Aorta (tissue), 5 donors: ENCODE data around the gene MYEF2. TPM values are rescaled to one million over a fixed set of nuclear protein-coding genes. Genes with fewer than 3 reads are reported as not detected.

Source experiments
- ATAC-seq: fragments of 200-7000 bp; cut with Tn5 transposase; one replicate; pipeline ENCODE4 v1.9.1; 2022; ENCODE audit warnings: moderate library complexity; ENCODE audit not compliant: low FRiP score
- DNase-seq, 2 donors: peaks; one replicate each; pipeline ENCODE4 v3.0.0-alpha.2; 2020
- H3K27ac ChIP-seq, 2 donors: one replicate each; pipeline ENCODE4 v1.5.1; 2013; ENCODE audit warnings: low read length in 2 of 2, mild to moderate bottlenecking in 2 of 2, moderate library complexity in 2 of 2, control low read depth in 1 of 2, inconsistent platforms in 1 of 2, low read depth in 1 of 2
- H3K27me3 ChIP-seq, 2 donors: one replicate each; pipeline ENCODE4 v1.6.1; 2013; ENCODE audit warnings: control low read depth in 1 of 2, low read length in 1 of 2, mild to moderate bottlenecking in 1 of 2, moderate library complexity in 1 of 2; ENCODE audit not compliant: insufficient read depth in 2 of 2, control insufficient read depth in 1 of 2
- H3K36me3 ChIP-seq, 2 donors: one replicate each; pipeline ENCODE4 v1.6.1; 2013; ENCODE audit warnings: control low read depth in 1 of 2, low read length in 1 of 2, mild to moderate bottlenecking in 1 of 2; ENCODE audit not compliant: insufficient read depth in 2 of 2, control insufficient read depth in 1 of 2
- H3K4me1 ChIP-seq, 2 donors: one replicate each; pipeline ENCODE4 v1.6.1; 2013; ENCODE audit warnings: low read length in 2 of 2, control low read depth in 1 of 2, mild to moderate bottlenecking in 1 of 2, moderate library complexity in 1 of 2; ENCODE audit not compliant: insufficient read depth in 2 of 2, control insufficient read depth in 1 of 2
- H3K4me3 ChIP-seq, 2 donors: one replicate each; pipeline ENCODE4 v1.5.1; 2013; ENCODE audit warnings: low read length in 2 of 2, control low read depth in 1 of 2, mild to moderate bottlenecking in 1 of 2
- H3K9me3 ChIP-seq: one replicate; pipeline ENCODE4 v1.6.1; 2013; ENCODE audit warnings: mild to moderate bottlenecking, low read length; ENCODE audit not compliant: control insufficient read depth
- WGBS, 2 donors: extraction: QIAGEN DNeasy Blood & Tissue Kit; methylation state at CpG; one replicate each; pipeline ENCODE4 v1.1.7; 2013; 5-methylcytosine and 5-hydroxymethylcytosine counted together
- intact Hi-C, 2 donors: fragments of 100-400 bp; cut with DNase I; formaldehyde crosslinking; loops; one replicate each; pipeline versions ENCODE4 v1.14.2 to v1.15.0; 2022
- polyA plus RNA-seq, 2 donors: library from polyadenylated mRNA; stranded (reverse); fragments of 200-250 nt; gene quantifications; one replicate each; pipeline ENCODE4 v1.2.3, GENCODE V29; 2013
- total RNA-seq, 2 donors: library from RNA; stranded (reverse); fragmentation: NEBNext Ultra II Directional; extraction: Animal tissue kit (Norgen Biotek cat#: 25700); gene quantifications; one replicate each; pipeline ENCODE4 v1.2.1, GENCODE V29; 2021
- donor health status: healthy with polysubstance abuse.
- donor health status: Bipolar disorder and iron deficiency.
- donor health status: DM: no; HTN: no; CAD: no.
- donor health status: DM: no; HTN: no; CAD: no.
- donor health status: DM: yes; HTN: yes; CAD: no.

Gene MYEF2
- total and polyA plus RNA-seq, 4 donors = 16.7 to 105 (median 74.0) TPM

GRCh38 chr15:48105936-48106335 lies 72.2 kb downstream of the MYEF2 start:
- Histone ChIP-seq H3K27me3 (peaks cover 0 to 1% of the 10 kb centered on the region in 2 donors), H3K27ac (no peak overlapping the region), H3K36me3 (no peaks in the 10 kb centered on the region), H3K4me3 (no peak overlapping the region), H3K9me3 (peaks cover 2% of the 10 kb centered on the region), H3K4me1 (peaks cover 0 to 5% of the 10 kb centered on the region in 2 donors)
- intact Hi-C loops = no loop called here
- ATAC-seq = no peak
- no peak for DNase-seq
- WGBS, 2 donors = 76 to 81% methylated on average over 2 of the region's 2 CpGs

GRCh38 chr15:48103647-48104046 lies 74.4 kb downstream of the MYEF2 start:
- ATAC-seq (no peak), DNase-seq (no peak)
- no peak overlapping the region for H3K4me3 ChIP-seq

GRCh38 chr15:48102167-48102566 lies 75.9 kb downstream of the MYEF2 start:
- H3K27ac ChIP-seq = no peak overlapping the region
- H3K36me3 ChIP-seq = no peaks in the 10 kb centered on the region
- no peak overlapping the region for H3K4me3 ChIP-seq
- intact Hi-C loops = no loop called here
- WGBS, 2 donors = 82 to 86% methylated on average over 6 of the region's 6 CpGs
- no peak for DNase-seq
- H3K4me1 ChIP-seq = no peaks in the 10 kb centered on the region
- ATAC-seq = no peak
- H3K27me3 ChIP-seq = peaks cover 0 to 1% of the 10 kb centered on the region in 2 donors
- H3K9me3 ChIP-seq = peaks cover 2% of the 10 kb centered on the region

More at GRCh38 chr15:48103647-48104046, 74.4 kb downstream of the MYEF2 start:
- Histone ChIP-seq H3K36me3 (no peaks in the 10 kb centered on the region), H3K27me3 (peaks cover 0 to 1% of the 10 kb centered on the region in 2 donors), H3K27ac (no peak overlapping the region), H3K4me1 (no peaks in the 10 kb centered on the region), H3K9me3 (peaks cover 2% of the 10 kb centered on the region)
- WGBS, 2 donors = 92% methylated on average over 5 of the region's 5 CpGs
- intact Hi-C loops = no loop called here

- intact Hi-C loops = no loop called here
- Histone ChIP-seq H3K4me3 (no peak overlapping the region), H3K27me3 (peaks cover 0 to 1% of the 10 kb centered on the region in 2 donors), H3K36me3 (no peaks in the 10 kb centered on the region), H3K9me3 (peaks cover 2% of the 10 kb centered on the region), H3K27ac (no peak overlapping the region), H3K4me1 (no peaks in the 10 kb centered on the region)
- no peak for ATAC-seq
- DNase-seq = no peak
- WGBS, 2 donors = 74 to 81% methylated on average over 6 of the region's 6 CpGs
These were observed 76.6 kb downstream of the MYEF2 start for GRCh38 chr15:48101376-48101961.

- DNase-seq = no peak
- Histone ChIP-seq H3K4me1 (no peaks in the 10 kb centered on the region), H3K9me3 (no peaks in the 10 kb centered on the region), H3K4me3 (no peak overlapping the region), H3K27ac (no peak overlapping the region), H3K36me3 (peaks cover 0 to 2% of the 10 kb centered on the region in 2 donors), H3K27me3 (no peaks in the 10 kb centered on the region)
- intact Hi-C loops = no loop called here
- WGBS, 2 donors = 87% methylated on average over 2 of the region's 2 CpGs
- no peak for ATAC-seq
These were observed 80.8 kb downstream of the MYEF2 start for GRCh38 chr15:48097264-48097663.

GRCh38 chr15:48096813-48097212 lies 81.3 kb downstream of the MYEF2 start:
- Histone ChIP-seq H3K9me3 (no peaks in the 10 kb centered on the region), H3K4me3 (no peak overlapping the region), H3K36me3 (peaks cover 0 to 2% of the 10 kb centered on the region in 2 donors), H3K27ac (no peak overlapping the region), H3K4me1 (no peaks in the 10 kb centered on the region), H3K27me3 (no peaks in the 10 kb centered on the region)
- no peak for ATAC-seq
- no peak for DNase-seq
- intact Hi-C loops = no loop called here
- WGBS, 2 donors = 87 to 89% methylated on average over 2 of the region's 2 CpGs

GRCh38 chr15:48096355-48096786 lies 81.7 kb downstream of the MYEF2 start:
- Histone ChIP-seq H3K36me3 (peaks cover 0 to 2% of the 10 kb centered on the region in 2 donors), H3K27ac (no peak overlapping the region), H3K27me3 (no peaks in the 10 kb centered on the region), H3K4me3 (no peak overlapping the region), H3K4me1 (no peaks in the 10 kb centered on the region), H3K9me3 (no peaks in the 10 kb centered on the region)
- no peak for ATAC-seq
- no peak for DNase-seq
- intact Hi-C loops = no loop called here
- WGBS, 2 donors = 87 to 88% methylated on average over 4 of the region's 4 CpGs

- Histone ChIP-seq H3K27ac (no peak overlapping the region), H3K4me3 (no peak overlapping the region), H3K4me1 (no peaks in the 10 kb centered on the region), H3K27me3 (no peaks in the 10 kb centered on the region), H3K36me3 (peaks cover 0 to 2% of the 10 kb centered on the region in 2 donors), H3K9me3 (no peaks in the 10 kb centered on the region)
- no peak for DNase-seq
- 91% methylated on average over 4 of the region's 4 CpGs for WGBS, 2 donors
- intact Hi-C loops = no loop called here
- no peak for ATAC-seq
These were observed 86.6 kb downstream of the MYEF2 start for GRCh38 chr15:48091522-48091921.

GRCh38 chr15:48090666-48091065 lies 87.4 kb downstream of the MYEF2 start:
- DNase-seq (no peak), ATAC-seq (no peak)
- Histone ChIP-seq H3K4me3 (no peak overlapping the region), H3K27ac (no peak overlapping the region), H3K9me3 (no peaks in the 10 kb centered on the region), H3K4me1 (no peaks in the 10 kb centered on the region), H3K27me3 (no peaks in the 10 kb centered on the region), H3K36me3 (no peaks in the 10 kb centered on the region)
- WGBS, 2 donors = 79 to 84% methylated on average over 3 of the region's 3 CpGs
- intact Hi-C loops = no loop called here
